HG02763 (cell line): ENCODE measurements around the gene AKAP8L.
"Not testable (repeated sequence)": the region's sequence is repeated elsewhere in the genome, so short reads cannot be mapped to it uniquely, and the experiment has no call there.

Experiments
- ATAC-seq: cut with Tn5 transposase; IDR thresholded peaks from one replicate; pipeline ENCODE4 v1.9.1; 2021; ENCODE audit warnings: mild to moderate bottlenecking, moderate library complexity; ENCODE audit not compliant: unreplicated experiment

AKAP8L gene

GRCh38 chr19:15421721-15422260, 3.0 kb upstream of the AKAP8L start:
- no peak for ATAC-seq

GRCh38 chr19:15421136-15421695, 2.4 kb upstream of the AKAP8L start:
- ATAC-seq = no peak

GRCh38 chr19:15419413-15420025, 731 bp upstream of the AKAP8L start:
- no peak for ATAC-seq

GRCh38 chr19:15418231-15418578, 583 bp downstream of the AKAP8L start:
- no peak for ATAC-seq

GRCh38 chr19:15417699-15418098, 1.1 kb downstream of the AKAP8L start:
- ATAC-seq = no peak

- no peak for ATAC-seq
These were observed 6.0 kb downstream of the AKAP8L start for GRCh38 chr19:15412832-15413231.

GRCh38 chr19:15411351-15411750, 7.4 kb downstream of the AKAP8L start:
- ATAC-seq = not testable (repeated sequence)

- no peak for ATAC-seq
These were observed 14.0 kb downstream of the AKAP8L start for GRCh38 chr19:15404780-15405211.

GRCh38 chr19:15404097-15404779, 14.6 kb downstream of the AKAP8L start:
- ATAC-seq = no peak

GRCh38 chr19:15403151-15403531, 15.6 kb downstream of the AKAP8L start:
- no peak for ATAC-seq

- no peak for ATAC-seq
These were observed 16.2 kb downstream of the AKAP8L start for GRCh38 chr19:15402411-15403150.

- ATAC-seq = no peak
These were observed 17.4 kb downstream of the AKAP8L start for GRCh38 chr19:15401397-15401710.

GRCh38 chr19:15400521-15401396, 18.0 kb downstream of the AKAP8L start:
- ATAC-seq = no peak

- no peak for ATAC-seq
These were observed 19.2 kb downstream of the AKAP8L start for GRCh38 chr19:15399635-15400034.

- ATAC-seq = no peak
These were observed 19.6 kb downstream of the AKAP8L start for GRCh38 chr19:15399234-15399515.

GRCh38 chr19:15398501-15399233, 20.1 kb downstream of the AKAP8L start:
- no peak for ATAC-seq

- ATAC-seq = no peak
These were observed 21.0 kb downstream of the AKAP8L start for GRCh38 chr19:15397782-15398181.

- no peak for ATAC-seq
These were observed 21.6 kb downstream of the AKAP8L start for GRCh38 chr19:15397236-15397635.

GRCh38 chr19:15396436-15396835, 22.4 kb downstream of the AKAP8L start:
- ATAC-seq = no peak

- not testable (repeated sequence) for ATAC-seq
These were observed 23.5 kb downstream of the AKAP8L start for GRCh38 chr19:15395251-15395650.
